Measurements from ENCODE around the gene ATP2A3. TPM values are rescaled to one million over a fixed set of nuclear protein-coding genes. Genes with fewer than 3 reads are reported as not detected.

The ATP2A3 gene
- total RNA-seq, 1 experiment from 2014 or later: 3.3 TPM

- no peaks in the 10 kb centered on the region for H3K9me3 ChIP-seq (ENCODE audit: low read length)
- no peaks in the 10 kb centered on the region for H3K27me3 ChIP-seq (ENCODE audit: low read length)
- H3K79me2 ChIP-seq (ENCODE audit: low read length): peaks cover 45% of the 10 kb centered on the region
- no peaks in the 10 kb centered on the region for H3K9me2 ChIP-seq (replicated peaks; ENCODE audit: low read length)
- no peaks in the 10 kb centered on the region for H3K36me3 ChIP-seq (ENCODE audit: low read depth, low read length)
- TF ChIP-seq CTCF (conservative IDR thresholded peaks at IDR 0.05; ENCODE audit: low read depth, low read length) (no peak), EZH2 (IDR thresholded peaks at IDR 0.05; ENCODE audit: low read length, unreplicated experiment) (no peak), EZH2phosphoT487 (IDR thresholded peaks at IDR 0.05; ENCODE audit: borderline replicate concordance, low read length) (no peak)
- POLR2A ChIA-PET (ENCODE audit: unreplicated experiment): no interaction called here
- CTCF ChIA-PET: no interaction called here
- H4K20me1 ChIP-seq (ENCODE audit: low read length): no peaks in the 10 kb centered on the region
- BruUV-seq (replicated peaks): no TSS peak
- H3F3A ChIP-seq (ENCODE audit: low read length, unreplicated experiment): no peaks in the 10 kb centered on the region
- DNase-seq (no peak), ATAC-seq (no peak)
- H3K4me2 ChIP-seq (ENCODE audit: low read length): peak overlapping the region; percentile 83
- no peak overlapping the region for H3K9ac ChIP-seq (ENCODE audit: low read length)
- peaks cover 68% of the 10 kb centered on the region for H3K4me1 ChIP-seq (ENCODE audit: insufficient read depth, low read length)
- peak overlapping the region; percentile 81; the same call in 1 of the 2 replicates for H3K27ac ChIP-seq (ENCODE audit: low read length)
- peak overlapping the region; percentile 49; the same call in 1 of the 2 replicates for H3K4me3 ChIP-seq (ENCODE audit: low read length)
- H2AFZ ChIP-seq (ENCODE audit: low read length): no peak overlapping the region
- intact Hi-C loops (cut with micrococcal nuclease): no loop called here
Measured at GRCh38 chr17:3890878-3891219, 73.4 kb downstream of the ATP2A3 start.

- Histone ChIP-seq H3K4me2 (ENCODE audit: low read length) (peak overlapping the region; percentile 83), H3K9ac (ENCODE audit: low read length) (peak overlapping the region; percentile 47), H3K36me3 (ENCODE audit: low read depth, low read length) (no peaks in the 10 kb centered on the region), H3K27me3 (ENCODE audit: low read length) (no peaks in the 10 kb centered on the region), H3K9me2 (replicated peaks; ENCODE audit: low read length) (no peaks in the 10 kb centered on the region), H3F3A (ENCODE audit: low read length, unreplicated experiment) (no peaks in the 10 kb centered on the region), H3K9me3 (ENCODE audit: low read length) (no peaks in the 10 kb centered on the region), H3K27ac (ENCODE audit: low read length) (peak overlapping the region; percentile 81), H4K20me1 (ENCODE audit: low read length) (no peaks in the 10 kb centered on the region), H3K79me2 (ENCODE audit: low read length) (peaks cover 45% of the 10 kb centered on the region), H3K4me1 (ENCODE audit: insufficient read depth, low read length) (peaks cover 66% of the 10 kb centered on the region), H2AFZ (ENCODE audit: low read length) (no peak overlapping the region), H3K4me3 (ENCODE audit: low read length) (peak overlapping the region; percentile 49; the same call in 1 of the 2 replicates)
- BruUV-seq (replicated peaks): no TSS peak
- intact Hi-C loops (cut with micrococcal nuclease): no loop called here
- ATAC-seq (peak; percentile 26), DNase-seq (peak; percentile 87)
- ChIA-PET CTCF (interaction anchor here (0.6 kb wide), 1 partner anchor 27 kb away, joined by 4 read pairs; no protein-coding TSS in a partner anchor), POLR2A (ENCODE audit: unreplicated experiment) (no interaction called here)
- no peak for TF ChIP-seq EZH2 (IDR thresholded peaks at IDR 0.05; ENCODE audit: low read length, unreplicated experiment)
- TF ChIP-seq CTCF (conservative IDR thresholded peaks at IDR 0.05; ENCODE audit: low read depth, low read length): no peak
- TF ChIP-seq EZH2phosphoT487 (IDR thresholded peaks at IDR 0.05; ENCODE audit: borderline replicate concordance, low read length): peak; percentile 84
Measured at GRCh38 chr17:3890082-3890877, 74.0 kb downstream of the ATP2A3 start.
